Adrenal gland (tissue), 12 donors: ENCODE data around the gene IL11. TPM values are rescaled to one million over a fixed set of nuclear protein-coding genes. Genes with fewer than 3 reads are reported as not detected.

ENCODE experiments used
- DNase-seq, 7 donors: peaks; one replicate each; pipeline ENCODE4 v3.0.0-alpha.2; 2019 to 2020
- H3K27ac ChIP-seq, 5 donors: fragments of 200-600 bp; sonication (generic) in 4 of 5; 1 replicate in 3 of 5; 2 replicates in 2 of 5; pipeline versions ENCODE4 v1.5.1 to v1.8.0; 2016 to 2020; ENCODE audit warnings: mild to moderate bottlenecking in 1 of 5
- H3K27me3 ChIP-seq: fragments of 200-600 bp; 2 replicates; pipeline ENCODE4 v1.8.0; 2021
- H3K36me3 ChIP-seq, 2 donors: fragments of 200-600 bp; replicated peaks in 1 of 2; 1 replicate in 1 of 2; 2 replicates in 1 of 2; pipeline versions ENCODE4 v1.5.1 to v1.8.0; 2018 to 2022
- H3K4me1 ChIP-seq, 2 donors: fragments of 200-600 bp; replicated peaks in 1 of 2; 1 replicate in 1 of 2; 2 replicates in 1 of 2; pipeline versions ENCODE4 v1.5.1 to v1.8.0; 2018 to 2021
- H3K4me3 ChIP-seq, 4 donors: fragments of 200-600 bp; sonication (generic) in 3 of 4; one replicate each; pipeline ENCODE4 v1.5.1; 2016 to 2018
- H3K9me3 ChIP-seq, 3 donors: fragments of 200-600 bp; sonication (generic) in 1 of 3; replicated peaks in 1 of 3; 1 replicate in 2 of 3; 2 replicates in 1 of 3; pipeline versions ENCODE4 v1.5.1 to v1.8.0; 2016 to 2021
- CTCF ChIP-seq, 6 experiments: fragments of 450-650 bp in 4 of 6; fragments of 200-600 bp in 2 of 6; sonication (generic) in 1 of 6; IDR thresholded peaks; 1 replicate in 5 of 6; 2 replicates in 1 of 6; pipeline versions ENCODE4 v1.5.1 to v1.8.0; 2016 to 2021; ENCODE audit warnings: antibody characterized with exemption in 6 of 6, mild to moderate bottlenecking in 2 of 6, moderate library complexity in 1 of 6
- POLR2A ChIP-seq, 2 donors: fragments of 450-650 bp; IDR thresholded peaks; one replicate each; pipeline ENCODE4 v1.6.1; 2017; ENCODE audit warnings: antibody characterized with exemption in 2 of 2, mild to moderate bottlenecking in 2 of 2, moderate library complexity in 1 of 2
- WGBS, 4 donors: extraction: QIAGEN DNeasy Blood & Tissue Kit in 2 of 4; methylation state at CpG; one replicate each; pipeline versions ENCODE4 v1.1.5 to v1.1.7; 2013 to 2017; 5-methylcytosine and 5-hydroxymethylcytosine counted together
- intact Hi-C, 2 donors: fragments of 100-400 bp; cut with DNase I; formaldehyde crosslinking; loops; one replicate each; pipeline versions ENCODE4 v1.14.1 to v1.15.0; 2022 to 2023
- polyA plus RNA-seq, 3 donors: library from polyadenylated mRNA; stranded (reverse); fragments of 200-250 nt in 2 of 3; fragments of 350-450 nt in 1 of 3; fragmentation: Illumina TruSeq in 1 of 3; extraction: RNeasy Lipid Tissue Mini Kit (QIAGEN cat#74804) in 1 of 3; gene quantifications; one replicate each; pipeline ENCODE4 v1.2.3, GENCODE V29; 2013 to 2014
- total RNA-seq, 9 donors: library from RNA; depleted of rRNA in 4 of 9; stranded (reverse); fragments of >200 nt in 4 of 9; fragments of 120-200 nt in 1 of 9; fragmentation: NEBNext Ultra II Directional in 1 of 9; extraction: Animal tissue kit (Norgen Biotek cat#: 25700) in 1 of 9; gene quantifications; one replicate each; pipeline versions ENCODE4 v1.1.0 to v1.2.4, GENCODE V29; 2013 to 2023
- donor health status: healthy with polysubstance abuse.
- donor health status: Bipolar disorder and iron deficiency.
- donor health status: DM: yes; HTN: yes; CAD: no.
- donor health status: DM: no; HTN: no; CAD: no.
- donor health status: DM: no; HTN: no; CAD: no.
- donor health status: DM: yes; HTN: yes; CAD: no.

IL11 gene
- total and polyA plus RNA-seq, 12 donors = 0.17 to 1.1 (median 0.26) TPM; not detected in 8

- Histone ChIP-seq H3K4me1 (no peaks in the 10 kb centered on the region), H3K27me3 (no peaks in the 10 kb centered on the region), H3K9me3 (no peaks in the 10 kb centered on the region), H3K4me3 (no peak overlapping the region), H3K27ac (no peak overlapping the region), H3K36me3 (no peaks in the 10 kb centered on the region)
- WGBS, 4 donors = 72 to 84% (median 80%) methylated on average over 7 to 38 of the region's 38 CpGs
- TF ChIP-seq POLR2A (IDR thresholded peaks at IDR 0.05) (no peak), CTCF (IDR thresholded peaks at IDR 0.05) (no peak)
- intact Hi-C loops = no loop called here
- no peak for DNase-seq
Measured at GRCh38 chr19:55362174-55362989, 7.9 kb downstream of the IL11 start.

DNA sequence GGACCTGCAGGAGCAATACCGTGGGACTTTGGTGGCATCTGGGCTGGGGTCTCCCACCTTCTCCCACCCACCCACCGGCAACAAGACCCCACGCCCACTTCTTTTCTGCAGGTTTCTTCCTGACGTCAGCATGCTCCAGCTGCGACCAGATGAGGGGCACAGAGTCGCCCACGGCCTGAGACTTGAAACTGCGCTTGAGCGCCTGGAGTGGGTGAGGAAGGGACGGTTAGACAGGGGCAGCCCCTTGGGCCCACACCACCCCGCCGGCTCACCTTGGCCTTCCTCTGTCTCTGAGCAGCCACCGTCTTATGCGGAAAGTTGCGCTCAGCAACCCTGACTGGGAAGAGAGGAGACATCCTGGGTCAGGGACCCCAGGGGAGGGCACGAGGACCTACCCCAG is 9.4 kb downstream of the IL11 start:
- intact Hi-C loops = no loop called here
- TF ChIP-seq POLR2A (IDR thresholded peaks at IDR 0.05) = no peak
- TF ChIP-seq CTCF (IDR thresholded peaks at IDR 0.05) = no peak

GRCh38 chr19:55358943-55359908 is 11.0 kb downstream of the IL11 start:
- DNase-seq = peak in 1 of 7 donors; percentile 29
- no peaks in the 10 kb centered on the region for H3K9me3 ChIP-seq
- H3K27ac ChIP-seq = no peak overlapping the region
- H3K36me3 ChIP-seq = no peaks in the 10 kb centered on the region
- no peaks in the 10 kb centered on the region for H3K27me3 ChIP-seq
- 68 to 81% (median 70%) methylated on average over 23 to 32 of the region's 32 CpGs for WGBS, 4 donors
- TF ChIP-seq CTCF (IDR thresholded peaks at IDR 0.05) (no peak), POLR2A (IDR thresholded peaks at IDR 0.05) (no peak)
- H3K4me3 ChIP-seq = no peak overlapping the region
- intact Hi-C loops = no loop called here
- peaks cover 2 to 5% of the 10 kb centered on the region in 2 donors for H3K4me1 ChIP-seq

More for the DNA sequence above, 9.4 kb downstream of the IL11 start:
- Histone ChIP-seq H3K4me3 (no peak overlapping the region), H3K27ac (no peak overlapping the region), H3K36me3 (no peaks in the 10 kb centered on the region), H3K27me3 (no peaks in the 10 kb centered on the region), H3K9me3 (no peaks in the 10 kb centered on the region), H3K4me1 (no peaks in the 10 kb centered on the region)
- 88 to 95% (median 94%) methylated on average over 14 to 16 of the region's 16 CpGs for WGBS, 4 donors
- no peak for DNase-seq

DNA sequence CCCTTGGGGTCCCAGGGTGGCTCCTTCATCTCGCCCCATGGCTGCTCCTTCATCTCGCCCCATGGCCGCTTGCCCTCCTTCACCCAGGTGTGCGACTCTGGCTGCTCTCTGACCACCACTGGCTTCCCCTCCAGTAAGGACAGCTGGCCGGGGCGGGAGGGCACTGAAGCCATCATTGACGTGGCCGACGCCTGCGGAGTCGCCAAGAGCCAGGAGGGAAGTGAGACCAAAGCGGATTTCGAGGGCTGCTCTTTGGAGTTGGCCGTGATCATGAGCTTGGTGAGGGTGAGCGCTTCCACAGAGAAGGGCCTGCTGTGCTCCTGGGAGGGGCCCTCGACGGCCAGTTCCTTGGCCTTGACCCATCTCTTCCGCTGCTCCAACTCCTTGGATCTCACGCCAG is 11.8 kb downstream of the IL11 start:
- intact Hi-C loops = no loop called here
- TF ChIP-seq CTCF (IDR thresholded peaks at IDR 0.05) (no peak), POLR2A (IDR thresholded peaks at IDR 0.05) (no peak)
- Histone ChIP-seq H3K9me3 (no peaks in the 10 kb centered on the region), H3K4me3 (no peak overlapping the region), H3K4me1 (peaks cover 9 to 11% of the 10 kb centered on the region in 2 donors), H3K27me3 (no peaks in the 10 kb centered on the region), H3K27ac (no peak overlapping the region), H3K36me3 (no peaks in the 10 kb centered on the region)
- DNase-seq = no peak
- WGBS, 4 donors = 84 to 86% (median 85%) methylated on average over 16 to 19 of the region's 19 CpGs
